ENCODE measurements around the gene DDX39B.

GRCh38 chr6:31534521-31535040 is 7.2 kb downstream of the DDX39B start:
- TF ChIP-seq, protein P1, sequence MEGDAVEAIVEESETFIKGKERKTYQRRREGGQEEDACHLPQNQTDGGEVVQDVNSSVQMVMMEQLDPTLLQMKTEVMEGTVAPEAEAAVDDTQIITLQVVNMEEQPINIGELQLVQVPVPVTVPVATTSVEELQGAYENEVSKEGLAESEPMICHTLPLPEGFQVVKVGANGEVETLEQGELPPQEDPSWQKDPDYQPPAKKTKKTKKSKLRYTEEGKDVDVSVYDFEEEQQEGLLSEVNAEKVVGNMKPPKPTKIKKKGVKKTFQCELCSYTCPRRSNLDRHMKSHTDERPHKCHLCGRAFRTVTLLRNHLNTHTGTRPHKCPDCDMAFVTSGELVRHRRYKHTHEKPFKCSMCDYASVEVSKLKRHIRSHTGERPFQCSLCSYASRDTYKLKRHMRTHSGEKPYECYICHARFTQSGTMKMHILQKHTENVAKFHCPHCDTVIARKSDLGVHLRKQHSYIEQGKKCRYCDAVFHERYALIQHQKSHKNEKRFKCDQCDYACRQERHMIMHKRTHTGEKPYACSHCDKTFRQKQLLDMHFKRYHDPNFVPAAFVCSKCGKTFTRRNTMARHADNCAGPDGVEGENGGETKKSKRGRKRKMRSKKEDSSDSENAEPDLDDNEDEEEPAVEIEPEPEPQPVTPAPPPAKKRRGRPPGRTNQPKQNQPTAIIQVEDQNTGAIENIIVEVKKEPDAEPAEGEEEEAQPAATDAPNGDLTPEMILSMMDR (IDR thresholded peaks at IDR 0.05; ENCODE audit: low read length): no peak
- TF ChIP-seq EZH2 (IDR thresholded peaks at IDR 0.05; ENCODE audit: borderline replicate concordance, low read length): no peak
